Astrocyte (in vitro differentiated cells and primary cell): ENCODE results near the gene POLR2E. TPM values are rescaled to one million over a fixed set of nuclear protein-coding genes. Genes with fewer than 3 reads are reported as not detected.
A peak's percentile ranks its signal among the peaks of the same experiment; 100 is the strongest.

Experiments used
- DNase-seq: peaks from one replicate; pipeline ENCODE4 v3.0.0-alpha.2; 2010; ENCODE audit warnings: low read depth
- FAIRE-seq: peaks from 2 replicates; lab custom pipeline; 2011; peaks lifted over from hg19 to GRCh38; lab: Jason Lieb, UNC
- H2AFZ ChIP-seq: 2 replicates; pipeline ENCODE4 v1.6.0; 2012; ENCODE audit warnings: low read depth, low read length, inconsistent platforms
- H3K27ac ChIP-seq: 2 replicates; pipeline ENCODE4 v1.5.1; 2011; ENCODE audit warnings: low read depth, low read length, inconsistent platforms
- H3K27me3 ChIP-seq: 2 replicates; pipeline ENCODE4 v1.6.0; 2011; ENCODE audit warnings: low read length, inconsistent platforms; ENCODE audit not compliant: insufficient read depth
- H3K36me3 ChIP-seq: 2 replicates; pipeline ENCODE4 v1.5.1; 2011; ENCODE audit warnings: low read length, inconsistent platforms; ENCODE audit not compliant: insufficient read depth
- H3K4me1 ChIP-seq: 2 replicates; pipeline ENCODE4 v1.5.1; 2011; ENCODE audit warnings: low read length, inconsistent platforms; ENCODE audit not compliant: insufficient read depth
- H3K4me2 ChIP-seq: 2 replicates; pipeline ENCODE4 v1.6.0; 2012; ENCODE audit warnings: low read length, inconsistent platforms
- H3K4me3 ChIP-seq: 2 replicates; pipeline ENCODE4 v1.5.1; 2011; ENCODE audit warnings: low read depth, mild to moderate bottlenecking, low read length, inconsistent platforms; ENCODE audit not compliant: insufficient read depth
- H3K79me2 ChIP-seq: 2 replicates; pipeline ENCODE4 v1.6.0; 2012; ENCODE audit warnings: mild to moderate bottlenecking, low read length, inconsistent platforms; ENCODE audit not compliant: insufficient read depth
- H3K9ac ChIP-seq: 2 replicates; pipeline ENCODE4 v1.6.0; 2012; ENCODE audit warnings: mild to moderate bottlenecking, low read length, inconsistent platforms
- H3K9me3 ChIP-seq: 2 replicates; pipeline ENCODE4 v1.5.1; 2012; ENCODE audit warnings: low read depth, mild to moderate bottlenecking, low read length, inconsistent platforms; ENCODE audit not compliant: insufficient read depth
- H4K20me1 ChIP-seq: 2 replicates; pipeline ENCODE4 v1.6.0; 2012; ENCODE audit warnings: low read length, inconsistent platforms; ENCODE audit not compliant: insufficient read depth
- H3K27ac Mint-ChIP-seq: one replicate; pipeline ENCODE4 v1.8.0; 2021; ENCODE audit warnings: mild to moderate bottlenecking, mixed read lengths; ENCODE audit not compliant: unreplicated experiment
- H3K27me3 Mint-ChIP-seq: one replicate; pipeline ENCODE4 v1.8.0; 2021; ENCODE audit warnings: low read depth, mixed read lengths; ENCODE audit not compliant: unreplicated experiment
- H3K36me3 Mint-ChIP-seq: one replicate; pipeline ENCODE4 v1.8.0; 2021; ENCODE audit warnings: low read depth, mixed read lengths; ENCODE audit not compliant: unreplicated experiment
- H3K4me1 Mint-ChIP-seq: one replicate; pipeline ENCODE4 v1.8.0; 2021; ENCODE audit warnings: low read depth, mixed read lengths; ENCODE audit not compliant: unreplicated experiment
- H3K4me3 Mint-ChIP-seq: one replicate; pipeline ENCODE4 v1.8.0; 2021; ENCODE audit warnings: mild to moderate bottlenecking, moderate library complexity, mixed read lengths; ENCODE audit not compliant: unreplicated experiment
- H3K9me3 Mint-ChIP-seq: one replicate; pipeline ENCODE4 v1.8.0; 2021; ENCODE audit warnings: mild to moderate bottlenecking, mixed read lengths; ENCODE audit not compliant: unreplicated experiment
- CTCF ChIP-seq: IDR thresholded peaks from 2 replicates; pipeline ENCODE4 v1.5.1; 2011; ENCODE audit warnings: low read depth, mild to moderate bottlenecking, inconsistent platforms, low read length, moderate library complexity; ENCODE audit not compliant: insufficient read depth
- EZH2 ChIP-seq: IDR thresholded peaks from 2 replicates; pipeline ENCODE4 v1.6.1; 2012; ENCODE audit warnings: mild to moderate bottlenecking, low read length, inconsistent platforms; ENCODE audit not compliant: insufficient read depth
- total RNA-seq: library from RNA; stranded (reverse); gene quantifications from 2 replicates; pipeline ENCODE4 v1.2.1, GENCODE V29; 2021

The POLR2E gene
- total RNA-seq, 1 donor from 2014 or later, result 207 TPM

- no peak overlapping the region for H3K4me2 ChIP-seq
- no peaks in the 10 kb centered on the region for H3K9me3 ChIP-seq
- H3K27me3 Mint-ChIP-seq, result no peaks in the 10 kb centered on the region
- H3K4me3 Mint-ChIP-seq, result no peak overlapping the region
- FAIRE-seq (no peak), DNase-seq (no peak)
- no peak overlapping the region for H3K9ac ChIP-seq
- no peak for TF ChIP-seq CTCF
- peaks cover 48% of the 10 kb centered on the region for H4K20me1 ChIP-seq
- H2AFZ ChIP-seq, result no peak overlapping the region
- peaks cover 19% of the 10 kb centered on the region for H3K4me1 ChIP-seq
- no peaks in the 10 kb centered on the region for H3K9me3 Mint-ChIP-seq
- H3K79me2 ChIP-seq, result peaks cover 46% of the 10 kb centered on the region
- H3K27ac ChIP-seq, result no peak overlapping the region
- H3K36me3 Mint-ChIP-seq, result peaks cover 8% of the 10 kb centered on the region
- H3K4me3 ChIP-seq, result no peak overlapping the region
- peaks cover 8% of the 10 kb centered on the region for H3K4me1 Mint-ChIP-seq
- no peaks in the 10 kb centered on the region for H3K27me3 ChIP-seq
- H3K27ac Mint-ChIP-seq, result no peak overlapping the region
- H3K36me3 ChIP-seq, result no peaks in the 10 kb centered on the region
Measured at GRCh38 chr19:1134431-1134830, 39.3 kb upstream of the POLR2E start.

- H3K27me3 ChIP-seq, result no peaks in the 10 kb centered on the region
- Mint-ChIP-seq H3K27me3 (no peaks in the 10 kb centered on the region), H3K9me3 (no peaks in the 10 kb centered on the region), H3K27ac (no peak overlapping the region), H3K36me3 (peaks cover 4% of the 10 kb centered on the region), H3K4me3 (peak overlapping the region; percentile 57), H3K4me1 (peaks cover 8% of the 10 kb centered on the region)
- H3K27ac ChIP-seq, result no peak overlapping the region
- no peak for DNase-seq
- H3K36me3 ChIP-seq, result no peaks in the 10 kb centered on the region
- FAIRE-seq, result no peak
- H4K20me1 ChIP-seq, result peaks cover 48% of the 10 kb centered on the region
- no peaks in the 10 kb centered on the region for H3K9me3 ChIP-seq
- no peak overlapping the region for H2AFZ ChIP-seq
- no peak overlapping the region for H3K9ac ChIP-seq
- H3K79me2 ChIP-seq, result peaks cover 54% of the 10 kb centered on the region
- peaks cover 19% of the 10 kb centered on the region for H3K4me1 ChIP-seq
- no peak for TF ChIP-seq EZH2
- no peak overlapping the region for H3K4me3 ChIP-seq
- no peak overlapping the region for H3K4me2 ChIP-seq
Measured at GRCh38 chr19:1133471-1133929, 38.3 kb upstream of the POLR2E start.

GRCh38 chr19:1132552-1133383 lies 37.6 kb upstream of the POLR2E start:
- no peak for TF ChIP-seq EZH2
- TF ChIP-seq CTCF, result no peak
- H3K4me3 ChIP-seq, result peak overlapping the region; percentile 77
- peak overlapping the region; percentile 94 for H3K9ac ChIP-seq
- H3K9me3 Mint-ChIP-seq, result no peaks in the 10 kb centered on the region
- peaks cover 19% of the 10 kb centered on the region for H3K4me1 ChIP-seq
- H3K4me3 Mint-ChIP-seq, result no peak overlapping the region
- H3K27ac ChIP-seq, result peak overlapping the region; percentile 80
- H3K27me3 ChIP-seq, result no peaks in the 10 kb centered on the region
- peak overlapping the region; percentile 65 for H2AFZ ChIP-seq
- FAIRE-seq, result no peak
- H3K36me3 ChIP-seq, result no peaks in the 10 kb centered on the region
- peaks cover 8% of the 10 kb centered on the region for H3K4me1 Mint-ChIP-seq
- H3K4me2 ChIP-seq, result peak overlapping the region; percentile 98
- DNase-seq, result no peak
- H3K27ac Mint-ChIP-seq, result no peak overlapping the region
- H3K36me3 Mint-ChIP-seq, result peaks cover 4% of the 10 kb centered on the region
- H3K79me2 ChIP-seq, result peaks cover 60% of the 10 kb centered on the region
- H3K9me3 ChIP-seq, result no peaks in the 10 kb centered on the region
- H3K27me3 Mint-ChIP-seq, result no peaks in the 10 kb centered on the region
- peaks cover 49% of the 10 kb centered on the region for H4K20me1 ChIP-seq
